Dedifferentiated amniotic fluid mesenchymal stem cell (primary cell): ENCODE measurements around the gene NUP35.

Experiments used
- DNase-seq: peaks from one replicate; pipeline ENCODE4 v3.0.0-alpha.2; 2016; ENCODE audit errors: extremely low spot score

NUP35 gene

DNA sequence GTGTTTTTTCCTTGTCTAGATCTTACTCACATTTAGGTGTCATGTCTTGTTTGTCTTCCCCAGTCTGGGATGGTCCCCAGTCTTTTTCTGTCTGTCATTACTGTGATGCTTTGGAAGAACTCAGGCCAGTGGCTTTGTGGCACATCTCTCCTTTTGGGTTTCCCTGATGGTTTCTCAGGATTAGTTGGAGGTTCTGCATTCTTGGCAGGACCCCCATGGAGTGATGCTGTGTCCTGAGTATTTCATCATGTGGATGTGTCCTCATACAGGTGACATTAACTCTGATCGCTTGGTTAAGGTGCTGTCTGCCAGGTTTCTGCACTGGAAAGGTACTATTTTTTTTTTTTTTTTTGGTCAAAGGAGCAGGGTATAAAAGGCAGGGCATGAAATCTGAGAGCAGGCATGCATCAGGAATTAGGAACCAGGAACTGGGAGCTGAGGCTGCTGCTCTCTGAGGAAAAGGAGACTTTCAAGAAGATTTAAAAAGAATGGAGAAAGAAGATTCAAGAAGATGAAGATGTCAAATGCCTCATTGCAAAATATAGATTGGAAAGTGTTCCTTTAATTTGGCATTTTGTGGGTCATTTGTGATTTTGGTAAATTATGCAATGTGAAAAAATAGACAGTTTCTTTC is 85.3 kb downstream of the NUP35 start:
- no peak for DNase-seq
